ENCODE results near the gene GOSR1. TPM values are rescaled to one million over a fixed set of nuclear protein-coding genes. Genes with fewer than 3 reads are reported as not detected.
"Not testable (repeated sequence)": the region's sequence is repeated elsewhere in the genome, so short reads cannot be mapped to it uniquely, and the experiment has no call there.

Gene GOSR1
- total and polyA plus RNA-seq, 4 donors = 14.8 to 45.1 (median 32.1) TPM

DNA sequence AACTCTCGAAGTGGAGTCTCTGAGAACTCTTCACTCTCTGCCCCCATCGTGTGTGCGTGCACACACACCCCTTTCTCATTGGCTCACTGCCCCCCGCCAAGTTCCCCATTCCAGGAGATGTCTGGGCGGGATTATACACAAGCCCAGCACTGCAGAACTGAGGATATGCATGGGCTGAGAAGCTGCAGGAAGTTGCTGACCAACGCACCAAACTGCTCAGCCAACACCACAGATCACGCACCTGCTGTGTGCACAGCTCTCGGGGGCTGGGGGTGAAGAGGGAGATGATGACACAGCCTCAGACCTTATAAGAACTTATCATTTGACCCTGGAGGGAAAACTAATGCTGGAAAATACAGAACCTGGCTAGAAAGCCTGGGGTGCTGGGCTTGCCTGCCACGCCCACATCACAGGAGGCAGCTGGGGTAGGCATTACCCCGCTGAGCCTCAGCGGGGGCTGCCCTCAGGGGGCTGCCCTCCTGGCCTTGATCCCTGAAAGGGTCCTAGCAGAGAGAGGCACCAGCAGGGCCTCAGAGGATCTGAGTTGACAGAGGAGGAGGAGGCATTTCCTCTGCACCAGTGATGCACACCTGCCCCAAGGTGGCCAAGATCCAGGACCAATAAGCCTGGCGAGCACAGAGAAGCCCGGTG, 87.3 kb downstream of the GOSR1 start:
- H3K4me3 ChIP-seq; H3K4me1 ChIP-seq (ENCODE audit: control insufficient read depth in 5 of 5, insufficient read depth in 5 of 5, low read length in 5 of 5); H3K36me3 ChIP-seq (ENCODE audit: control insufficient read depth in 4 of 4, insufficient read depth in 4 of 4, low read length in 4 of 4); ATAC-seq (ENCODE audit: insufficient read depth, low FRiP score); H3K9ac ChIP-seq (ENCODE audit: insufficient read depth in 1 of 2, low read length in 2 of 2); H3K9me3 ChIP-seq (ENCODE audit: control insufficient read depth in 4 of 4, insufficient read depth in 3 of 4, low read length in 3 of 4); H3K27ac ChIP-seq (ENCODE audit: low read depth in 1 of 2, low read length in 1 of 2); H3K27me3 ChIP-seq (ENCODE audit: control insufficient read depth in 3 of 3, insufficient read depth in 3 of 3, low read length in 2 of 3): not testable (repeated sequence)
- 33 to 37% methylated on average over 13 of the region's 13 CpGs for WGBS, 2 donors
- peak in 1 of 3 donors; percentile 22 for DNase-seq

DNA sequence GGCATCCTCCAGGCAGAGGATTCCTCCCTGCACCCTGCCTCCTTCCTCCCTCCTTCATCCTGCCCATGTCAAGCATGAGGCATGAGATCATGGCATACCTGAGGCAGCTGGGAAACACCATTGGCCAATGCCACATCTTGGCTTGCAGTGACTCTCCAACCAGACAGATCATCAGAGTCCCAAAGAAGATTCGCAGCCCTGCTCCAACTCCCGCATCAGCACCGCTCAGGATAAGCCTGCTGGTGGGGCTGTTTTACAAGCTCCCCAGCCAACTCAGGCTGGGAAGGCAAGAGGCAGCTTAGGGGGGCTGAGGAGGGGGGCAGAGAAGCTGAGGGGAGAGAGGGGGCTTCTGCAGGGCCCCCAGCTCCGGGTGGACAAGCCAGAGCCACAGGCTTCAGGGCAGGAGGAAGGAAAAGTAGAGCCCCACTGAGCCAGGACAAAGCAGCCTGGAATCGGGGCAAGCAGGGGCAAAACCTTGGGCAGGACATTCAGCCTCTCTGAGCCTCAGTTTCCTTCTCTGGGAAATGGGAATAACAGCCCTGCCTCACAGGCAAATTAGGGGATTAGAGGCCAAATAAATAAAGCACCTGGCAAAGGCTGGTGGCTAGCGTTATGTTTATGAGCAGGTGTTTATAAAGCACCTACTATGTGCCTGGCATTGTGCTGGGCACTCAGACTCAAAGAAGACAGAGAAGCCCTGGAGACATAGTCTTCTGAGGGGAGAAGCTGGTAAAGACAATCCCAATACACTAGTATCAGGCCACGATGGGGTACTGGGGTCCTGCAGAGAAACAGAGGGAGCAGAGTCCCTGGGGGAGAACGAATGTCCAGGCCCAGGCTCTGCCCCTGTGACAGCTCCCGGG, 88.1 kb downstream of the GOSR1 start:
- Histone ChIP-seq H3K27ac (ENCODE audit: low read depth in 1 of 2, low read length in 1 of 2) (no peak overlapping the region), H3K27me3 (ENCODE audit: control insufficient read depth in 3 of 3, insufficient read depth in 3 of 3, low read length in 2 of 3) (no peaks in the 10 kb centered on the region), H3K4me1 (ENCODE audit: control insufficient read depth in 5 of 5, insufficient read depth in 5 of 5, low read length in 5 of 5) (peaks cover 0 to 8% (median 0%) of the 10 kb centered on the region in 5 donors), H3K9ac (ENCODE audit: insufficient read depth in 1 of 2, low read length in 2 of 2) (no peak overlapping the region), H3K4me3 (no peak overlapping the region), H3K36me3 (ENCODE audit: control insufficient read depth in 4 of 4, insufficient read depth in 4 of 4, low read length in 4 of 4) (no peaks in the 10 kb centered on the region), H3K9me3 (ENCODE audit: control insufficient read depth in 4 of 4, insufficient read depth in 3 of 4, low read length in 3 of 4) (peaks cover 0 to 5% (median 0%) of the 10 kb centered on the region in 4 donors)
- ATAC-seq (ENCODE audit: insufficient read depth, low FRiP score) (no peak), DNase-seq (no peak)
- TF ChIP-seq, protein P1, sequence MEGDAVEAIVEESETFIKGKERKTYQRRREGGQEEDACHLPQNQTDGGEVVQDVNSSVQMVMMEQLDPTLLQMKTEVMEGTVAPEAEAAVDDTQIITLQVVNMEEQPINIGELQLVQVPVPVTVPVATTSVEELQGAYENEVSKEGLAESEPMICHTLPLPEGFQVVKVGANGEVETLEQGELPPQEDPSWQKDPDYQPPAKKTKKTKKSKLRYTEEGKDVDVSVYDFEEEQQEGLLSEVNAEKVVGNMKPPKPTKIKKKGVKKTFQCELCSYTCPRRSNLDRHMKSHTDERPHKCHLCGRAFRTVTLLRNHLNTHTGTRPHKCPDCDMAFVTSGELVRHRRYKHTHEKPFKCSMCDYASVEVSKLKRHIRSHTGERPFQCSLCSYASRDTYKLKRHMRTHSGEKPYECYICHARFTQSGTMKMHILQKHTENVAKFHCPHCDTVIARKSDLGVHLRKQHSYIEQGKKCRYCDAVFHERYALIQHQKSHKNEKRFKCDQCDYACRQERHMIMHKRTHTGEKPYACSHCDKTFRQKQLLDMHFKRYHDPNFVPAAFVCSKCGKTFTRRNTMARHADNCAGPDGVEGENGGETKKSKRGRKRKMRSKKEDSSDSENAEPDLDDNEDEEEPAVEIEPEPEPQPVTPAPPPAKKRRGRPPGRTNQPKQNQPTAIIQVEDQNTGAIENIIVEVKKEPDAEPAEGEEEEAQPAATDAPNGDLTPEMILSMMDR (IDR thresholded peaks at IDR 0.05; ENCODE audit: control extremely low read depth, extremely low read depth) = no peak
- WGBS, 2 donors = 63 to 72% methylated on average over 9 of the region's 9 CpGs

DNA sequence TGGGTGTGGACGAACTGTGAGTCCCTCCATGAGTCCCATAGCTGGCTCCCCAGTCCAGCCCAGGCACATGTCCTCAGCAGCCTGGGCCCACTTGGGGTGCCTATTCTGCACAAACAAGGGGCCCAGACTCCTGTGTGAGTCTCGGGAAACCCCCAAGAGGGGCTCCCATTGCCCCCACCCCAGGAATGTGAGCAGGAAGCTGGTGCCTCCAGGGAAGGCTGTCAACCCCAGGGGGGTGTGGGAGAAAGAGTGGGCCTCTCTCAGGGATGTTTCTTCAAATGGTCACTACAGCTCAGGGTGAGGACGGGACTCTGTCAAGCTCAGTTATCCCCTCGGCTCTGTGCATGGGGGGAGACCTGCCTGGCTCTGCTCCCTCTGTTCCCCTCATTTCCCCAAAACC, 88.9 kb downstream of the GOSR1 start:
- not testable (repeated sequence) for H3K36me3 ChIP-seq (ENCODE audit: control insufficient read depth in 4 of 4, insufficient read depth in 4 of 4, low read length in 4 of 4)

DNA sequence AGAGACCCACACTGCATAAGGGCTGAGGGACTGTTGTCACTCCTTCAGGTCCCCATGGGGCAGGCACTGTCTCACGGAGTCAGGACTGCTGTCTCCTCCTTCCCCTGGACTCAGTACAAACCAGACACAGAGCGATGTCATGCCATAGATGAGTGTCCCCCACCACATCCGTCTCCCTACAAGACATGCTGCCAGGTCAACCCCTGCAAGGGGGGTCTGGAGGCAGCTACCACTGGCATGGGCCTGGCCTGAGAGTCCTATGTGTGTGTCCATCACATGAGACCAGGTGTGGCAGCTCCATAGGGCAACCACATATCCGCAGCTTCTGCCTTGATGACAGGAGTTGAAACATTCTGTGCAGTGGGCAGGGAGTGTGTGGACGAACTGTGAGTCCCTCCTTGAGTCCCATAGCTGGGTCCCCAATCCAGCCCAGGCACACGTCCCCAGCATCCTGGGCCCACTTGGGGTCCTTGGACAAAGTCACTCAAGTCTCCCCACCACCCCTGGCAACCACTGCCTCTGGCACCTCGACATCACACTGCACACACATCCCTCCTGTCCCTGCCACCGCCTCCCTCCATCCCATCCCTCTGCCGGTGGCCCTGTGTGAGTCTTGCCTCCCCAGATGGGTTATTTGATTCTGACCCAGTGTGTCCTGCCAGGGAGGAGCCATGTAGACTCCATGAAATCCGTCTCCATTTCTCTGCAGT, 89.5 kb downstream of the GOSR1 start:
- not testable (repeated sequence) for H3K4me3 ChIP-seq; DNase-seq; ATAC-seq (ENCODE audit: insufficient read depth, low FRiP score); H3K27ac ChIP-seq (ENCODE audit: low read depth in 1 of 2, low read length in 1 of 2); H3K9ac ChIP-seq (ENCODE audit: insufficient read depth in 1 of 2, low read length in 2 of 2); H3K4me1 ChIP-seq (ENCODE audit: control insufficient read depth in 5 of 5, insufficient read depth in 5 of 5, low read length in 5 of 5); H3K9me3 ChIP-seq (ENCODE audit: control insufficient read depth in 4 of 4, insufficient read depth in 3 of 4, low read length in 3 of 4); H3K27me3 ChIP-seq (ENCODE audit: control insufficient read depth in 3 of 3, insufficient read depth in 3 of 3, low read length in 2 of 3); H3K36me3 ChIP-seq (ENCODE audit: control insufficient read depth in 4 of 4, insufficient read depth in 4 of 4, low read length in 4 of 4)
- 85 to 92% methylated on average over 10 of the region's 10 CpGs for WGBS, 2 donors

More for the DNA sequence above, 88.9 kb downstream of the GOSR1 start:
- H3K27me3 ChIP-seq (ENCODE audit: control insufficient read depth in 3 of 3, insufficient read depth in 3 of 3, low read length in 2 of 3); ATAC-seq (ENCODE audit: insufficient read depth, low FRiP score); H3K9ac ChIP-seq (ENCODE audit: insufficient read depth in 1 of 2, low read length in 2 of 2); H3K4me3 ChIP-seq; H3K9me3 ChIP-seq (ENCODE audit: control insufficient read depth in 4 of 4, insufficient read depth in 3 of 4, low read length in 3 of 4); H3K27ac ChIP-seq (ENCODE audit: low read depth in 1 of 2, low read length in 1 of 2); H3K4me1 ChIP-seq (ENCODE audit: control insufficient read depth in 5 of 5, insufficient read depth in 5 of 5, low read length in 5 of 5): not testable (repeated sequence)
- WGBS, 2 donors = 58 to 63% methylated on average over 4 of the region's 4 CpGs
- peak; percentile 19 to 46 (median 33) for DNase-seq
